NCI-H1694 treated with DMSO at 0.1 percent for 48 hours (cell line): Measurements from ENCODE around the gene CLHC1.
"Not testable (repeated sequence)": the region's sequence is repeated elsewhere in the genome, so short reads cannot be mapped to it uniquely, and the experiment has no call there.

Source experiments
- DNase-seq: peaks from one replicate; lab custom pipeline; 2025; lab: John Stamatoyannopoulos, UW

Gene CLHC1

GRCh38 chr2:55152475-55153412 is 79.3 kb downstream of the CLHC1 start:
- DNase-seq: no peak

DNA sequence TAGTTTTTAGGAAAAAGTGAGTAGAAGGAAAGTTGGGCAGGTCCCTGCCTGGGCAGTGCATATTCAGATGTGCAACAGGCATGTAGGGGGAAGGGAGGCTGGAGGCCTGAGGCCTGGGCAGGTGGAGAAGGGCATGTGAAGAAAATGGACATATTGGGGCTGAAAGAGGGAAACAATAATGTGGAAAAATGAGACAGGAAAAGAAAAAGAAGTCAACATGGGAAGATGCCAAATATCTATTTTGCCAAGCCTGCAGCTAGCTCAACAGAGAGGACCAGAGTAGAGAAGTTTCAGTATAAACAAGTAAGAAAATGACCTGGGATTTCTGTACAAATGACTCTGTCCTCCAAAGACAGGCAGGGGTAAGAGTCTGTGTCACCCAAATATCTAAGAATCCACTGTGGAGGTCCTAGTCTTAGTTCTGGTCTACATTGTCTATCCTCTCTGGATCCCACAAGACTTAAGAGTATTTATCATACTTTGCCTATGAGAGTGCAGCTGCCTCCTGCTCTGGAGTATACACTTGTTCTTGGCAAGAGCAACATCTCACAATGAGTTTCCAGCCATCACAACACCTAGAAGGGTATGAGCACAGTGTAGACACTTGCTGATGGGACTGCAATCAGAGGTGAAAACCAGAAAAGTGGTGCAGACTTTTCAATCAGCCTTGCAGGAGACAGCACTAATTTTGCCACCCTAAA is 80.2 kb downstream of the CLHC1 start:
- no peak for DNase-seq

- no peak for DNase-seq
These were observed 81.3 kb downstream of the CLHC1 start for GRCh38 chr2:55150834-55151233.

DNA sequence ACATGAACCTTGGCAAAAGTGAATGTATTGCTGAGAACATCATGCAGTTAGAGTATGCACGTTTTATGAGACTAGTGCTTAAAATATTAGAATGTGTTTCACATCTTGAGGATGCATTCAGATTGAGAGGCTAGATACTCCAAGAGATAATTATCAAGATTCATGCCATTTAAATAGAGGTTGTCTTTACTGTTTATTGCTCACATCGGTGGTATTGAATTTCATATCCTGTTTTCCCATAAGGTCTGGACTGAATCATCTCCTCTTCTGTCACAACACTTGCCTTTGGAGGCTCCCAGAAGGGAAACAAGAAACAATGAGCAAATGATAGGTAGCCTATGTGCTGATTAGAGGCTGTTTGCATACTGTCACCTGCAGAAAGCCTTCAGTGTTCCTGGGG is 83.8 kb downstream of the CLHC1 start:
- DNase-seq: no peak

DNA sequence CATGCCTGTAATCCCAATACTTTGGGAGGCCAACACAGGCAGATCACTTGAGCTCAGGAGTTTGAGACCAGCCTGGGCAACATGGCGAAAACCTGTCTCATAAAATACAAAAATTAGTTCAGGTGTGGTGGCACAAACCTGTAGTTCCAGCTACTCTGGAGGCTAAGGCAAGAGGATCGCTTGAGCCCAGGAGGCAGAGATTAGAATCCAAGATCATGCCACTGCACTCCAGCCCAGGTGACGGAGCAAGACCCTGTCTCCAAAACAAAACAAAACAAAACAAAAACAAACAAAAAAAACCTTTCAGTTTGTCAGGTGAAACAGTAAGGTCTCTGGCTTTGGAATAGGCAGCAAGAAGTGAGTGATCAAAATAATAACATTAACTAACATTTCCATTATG is 84.6 kb downstream of the CLHC1 start:
- no peak for DNase-seq

DNA sequence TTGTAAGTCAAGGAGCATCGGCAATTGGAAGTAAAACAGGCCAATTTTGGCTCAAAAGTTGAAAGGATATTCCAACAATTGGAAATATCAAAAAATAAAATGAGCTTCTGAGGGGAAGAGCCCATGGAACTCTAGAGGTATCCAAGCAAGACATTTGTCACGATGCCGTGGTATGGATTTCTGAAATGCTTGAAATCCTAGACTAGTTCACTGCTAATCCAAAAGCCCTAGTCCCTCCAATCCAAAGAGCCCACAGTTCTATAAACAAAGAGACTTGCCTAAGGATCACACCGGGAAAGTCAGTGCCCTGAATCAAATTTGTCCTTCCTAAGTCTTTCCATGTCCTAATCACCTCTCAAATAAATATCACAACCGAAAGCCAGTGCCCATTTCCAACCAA is 85.1 kb downstream of the CLHC1 start:
- no peak for DNase-seq

DNA sequence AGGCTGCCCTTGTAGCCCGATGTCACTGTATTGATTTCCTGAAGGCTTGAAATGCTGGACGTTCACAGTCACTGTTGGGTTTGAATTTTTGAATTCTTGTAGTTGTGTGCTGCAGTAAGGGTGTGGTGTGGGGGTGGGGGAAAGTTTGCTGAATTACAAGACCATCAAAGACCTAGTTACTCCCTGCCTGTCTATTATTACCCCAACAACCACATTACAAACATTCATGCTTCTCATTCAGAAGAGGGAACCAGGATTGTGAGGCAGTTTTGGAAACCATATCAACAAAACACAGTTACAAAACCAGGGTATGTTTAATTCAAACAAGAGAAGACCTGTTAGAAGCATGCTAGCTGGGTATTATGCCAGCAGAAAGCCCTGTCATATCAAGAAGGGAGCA is 85.8 kb downstream of the CLHC1 start:
- no peak for DNase-seq

DNA sequence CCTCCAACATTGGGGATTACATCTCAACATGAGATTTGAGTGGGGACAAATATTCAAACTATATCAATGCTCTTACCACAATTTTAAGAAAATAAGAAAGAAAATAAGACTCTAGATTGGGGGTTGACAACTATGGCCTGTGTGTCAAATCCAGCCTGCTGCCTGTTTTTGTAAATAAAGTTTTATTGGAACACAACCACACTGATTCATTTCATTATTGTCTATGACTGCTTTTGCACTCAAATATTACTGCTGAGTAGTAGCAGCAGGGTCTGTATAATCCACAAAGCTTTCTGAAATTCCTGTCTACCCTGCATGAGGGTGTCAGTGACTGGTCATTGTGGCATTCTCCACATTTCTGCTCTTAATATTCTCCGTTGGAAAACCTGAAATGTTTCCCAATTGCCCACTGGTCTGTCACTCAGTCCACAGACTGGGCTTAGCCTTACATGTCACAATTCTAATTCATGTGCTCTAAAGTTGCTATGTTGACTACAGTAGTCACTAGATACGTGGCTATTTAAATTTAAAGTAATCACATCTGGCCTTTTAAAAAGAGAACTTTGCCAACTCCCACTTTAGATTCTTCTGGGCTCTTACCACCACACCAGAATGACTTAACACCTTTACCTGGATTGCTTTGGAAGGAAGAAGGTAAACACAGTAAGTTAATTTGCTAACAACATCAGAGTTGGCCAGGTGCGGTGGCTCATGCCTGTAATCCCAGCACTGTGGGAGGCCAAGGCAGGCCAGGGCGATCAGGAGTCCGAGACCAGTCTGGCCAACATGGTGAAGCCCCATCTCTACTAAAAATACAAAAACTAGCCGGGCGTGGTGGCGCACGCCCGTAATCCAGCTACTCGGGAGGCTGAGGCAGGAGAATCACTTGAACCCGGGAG is 86.9 kb downstream of the CLHC1 start:
- DNase-seq: no peak

DNA sequence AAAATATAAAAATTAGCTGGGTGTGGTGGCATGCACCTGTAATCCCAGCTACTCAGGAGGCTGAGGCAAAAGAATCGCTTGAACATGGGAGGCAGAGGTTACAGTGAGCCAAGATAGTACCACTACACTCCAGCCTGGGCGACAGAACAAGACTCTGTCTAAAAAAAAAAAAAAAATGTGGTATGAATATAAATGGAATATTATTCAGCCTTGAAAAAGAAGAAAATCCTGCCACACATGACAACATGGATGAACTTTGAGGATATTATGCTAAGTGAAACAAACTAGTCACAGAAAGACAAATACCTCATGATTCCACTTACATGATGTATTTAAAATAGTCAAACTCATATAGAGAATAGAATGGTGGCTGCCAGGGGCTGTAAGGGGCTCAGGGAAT is 88.4 kb downstream of the CLHC1 start:
- DNase-seq: not testable (repeated sequence)

DNA sequence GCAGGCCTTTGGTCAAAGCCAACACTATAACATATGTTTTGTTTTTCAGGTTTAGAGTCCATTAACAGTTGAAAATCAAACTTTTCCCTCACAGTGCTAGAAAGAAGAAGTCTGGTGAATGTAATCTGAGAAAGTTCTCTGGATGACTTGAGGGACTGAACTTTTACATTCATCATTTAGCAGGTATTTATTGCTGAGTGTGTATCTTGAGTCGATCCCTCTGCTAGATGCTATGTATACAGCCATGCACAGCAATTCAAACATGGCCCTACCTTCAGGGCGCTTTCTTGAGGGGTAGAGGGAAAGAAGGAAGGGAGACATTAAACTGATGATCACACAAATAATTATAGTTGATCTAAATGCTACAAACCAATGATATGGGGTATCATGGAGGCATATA is 89.6 kb downstream of the CLHC1 start:
- no peak for DNase-seq

DNA sequence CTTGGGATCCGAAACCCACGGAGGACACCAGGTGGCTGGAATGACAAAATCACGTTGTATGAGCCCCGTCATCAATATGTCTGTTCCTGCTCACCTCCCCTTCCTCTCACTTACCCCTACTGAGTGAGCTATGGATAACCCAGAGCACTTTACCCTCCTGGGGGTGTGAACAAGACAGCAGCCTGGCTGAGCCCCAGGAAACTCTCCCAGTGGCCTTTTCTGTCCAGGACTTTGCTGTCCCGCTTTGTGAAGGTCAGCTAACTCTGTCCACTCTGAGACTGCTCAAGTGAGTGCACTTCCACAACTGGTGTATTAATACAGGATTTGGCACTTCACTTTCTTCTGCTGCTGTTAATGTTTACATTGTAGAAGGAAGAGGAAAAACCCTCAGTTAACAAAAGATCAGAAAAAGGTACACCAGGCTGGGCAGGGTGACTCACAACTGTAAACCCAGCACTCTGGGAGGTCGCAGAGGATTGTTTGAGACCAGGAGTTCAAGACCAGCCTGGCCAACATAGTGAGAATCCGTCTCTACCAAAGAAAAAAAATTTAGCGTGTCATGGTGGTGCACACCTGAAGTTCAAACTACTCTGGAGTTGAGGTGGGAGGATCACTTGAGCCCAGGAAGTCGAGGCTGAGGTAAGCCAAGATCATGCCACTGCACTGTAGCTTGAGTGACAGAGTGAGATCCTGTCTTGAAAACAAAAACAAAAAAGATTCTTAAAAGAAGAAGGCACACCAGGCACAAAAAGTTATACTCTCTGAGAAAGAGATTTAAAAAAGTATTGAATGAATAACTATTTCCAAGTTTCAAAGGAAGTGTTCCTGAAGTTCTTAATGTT is 90.3 kb downstream of the CLHC1 start:
- no peak for DNase-seq

DNA sequence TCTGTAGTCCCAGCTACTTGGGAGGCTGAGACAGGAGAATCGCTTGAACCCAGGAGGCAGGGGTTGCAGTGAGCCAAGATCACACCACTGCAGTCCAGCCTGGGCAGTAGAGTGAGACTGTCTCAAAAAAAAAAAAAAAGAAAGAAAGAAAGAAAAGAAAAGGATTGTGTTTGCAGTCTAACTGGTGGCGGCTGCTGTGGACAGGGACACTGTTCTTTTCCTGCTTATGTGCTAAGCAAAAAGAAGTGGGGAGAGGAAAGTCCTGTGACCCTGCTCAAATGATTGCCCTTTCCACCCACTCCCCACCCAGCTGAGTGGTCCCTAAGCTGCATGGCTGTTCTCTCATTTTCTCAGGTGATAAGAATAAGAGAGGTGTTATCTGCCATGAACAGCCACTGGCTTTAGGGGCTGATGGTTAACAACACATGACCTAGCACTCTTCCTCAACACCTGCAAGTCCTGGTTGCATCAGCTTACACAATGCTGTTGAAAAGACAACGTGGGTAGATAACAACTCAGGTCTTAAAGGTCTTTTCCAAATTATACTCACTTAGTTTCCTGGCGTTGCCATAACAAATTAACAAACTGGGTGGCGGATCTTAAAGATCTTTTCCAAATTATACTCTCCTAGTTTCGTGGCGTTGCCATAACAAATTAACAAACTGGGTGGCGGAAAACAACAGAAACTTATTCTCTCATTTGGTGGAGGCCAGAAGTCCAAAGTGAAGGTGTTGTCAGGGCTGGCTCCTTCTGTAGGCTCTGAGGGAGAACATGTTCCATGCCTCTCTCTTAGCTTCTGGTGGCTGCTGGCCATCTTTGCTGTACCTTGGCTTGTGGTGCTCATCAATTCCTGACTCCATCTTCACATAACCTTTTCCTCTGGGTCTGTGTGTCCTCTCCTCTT is 91.5 kb downstream of the CLHC1 start:
- DNase-seq: no peak

DNA sequence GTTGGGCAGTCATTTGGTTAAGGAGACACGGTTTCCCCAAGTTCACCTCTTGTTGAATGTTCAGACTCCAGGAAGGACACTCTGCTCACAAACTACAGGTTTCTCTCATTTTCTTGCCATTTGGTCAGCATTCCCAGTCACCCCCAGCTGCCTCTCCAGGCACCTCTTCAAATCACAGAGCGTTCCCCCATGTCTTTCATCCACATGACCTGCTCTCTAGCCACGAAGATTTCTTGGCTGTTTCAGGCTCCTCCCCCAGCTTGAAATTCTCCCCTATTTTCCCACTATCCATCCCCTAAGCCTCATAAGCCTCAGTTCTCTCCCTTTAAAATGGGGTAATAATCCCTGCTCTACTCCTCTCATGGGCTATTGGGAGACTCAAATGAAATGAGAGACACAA is 92.8 kb downstream of the CLHC1 start:
- DNase-seq: no peak

DNA sequence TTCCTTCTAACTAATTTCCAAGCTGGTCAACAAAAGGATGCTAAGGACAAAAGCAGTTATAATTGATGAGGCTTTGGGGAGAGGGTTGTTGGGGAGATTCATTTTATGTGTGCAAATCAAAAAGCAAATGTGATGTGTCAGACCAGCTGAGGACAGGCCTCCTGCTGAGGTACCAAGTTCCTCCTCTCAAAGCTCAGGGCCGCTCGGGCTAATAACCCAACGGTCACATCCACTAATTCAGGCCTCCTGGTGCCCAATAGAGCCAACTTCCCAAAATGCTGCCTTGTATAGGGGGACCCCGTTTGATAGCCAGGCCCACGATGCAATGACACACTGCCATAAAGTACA is 93.2 kb downstream of the CLHC1 start:
- DNase-seq: no peak

DNA sequence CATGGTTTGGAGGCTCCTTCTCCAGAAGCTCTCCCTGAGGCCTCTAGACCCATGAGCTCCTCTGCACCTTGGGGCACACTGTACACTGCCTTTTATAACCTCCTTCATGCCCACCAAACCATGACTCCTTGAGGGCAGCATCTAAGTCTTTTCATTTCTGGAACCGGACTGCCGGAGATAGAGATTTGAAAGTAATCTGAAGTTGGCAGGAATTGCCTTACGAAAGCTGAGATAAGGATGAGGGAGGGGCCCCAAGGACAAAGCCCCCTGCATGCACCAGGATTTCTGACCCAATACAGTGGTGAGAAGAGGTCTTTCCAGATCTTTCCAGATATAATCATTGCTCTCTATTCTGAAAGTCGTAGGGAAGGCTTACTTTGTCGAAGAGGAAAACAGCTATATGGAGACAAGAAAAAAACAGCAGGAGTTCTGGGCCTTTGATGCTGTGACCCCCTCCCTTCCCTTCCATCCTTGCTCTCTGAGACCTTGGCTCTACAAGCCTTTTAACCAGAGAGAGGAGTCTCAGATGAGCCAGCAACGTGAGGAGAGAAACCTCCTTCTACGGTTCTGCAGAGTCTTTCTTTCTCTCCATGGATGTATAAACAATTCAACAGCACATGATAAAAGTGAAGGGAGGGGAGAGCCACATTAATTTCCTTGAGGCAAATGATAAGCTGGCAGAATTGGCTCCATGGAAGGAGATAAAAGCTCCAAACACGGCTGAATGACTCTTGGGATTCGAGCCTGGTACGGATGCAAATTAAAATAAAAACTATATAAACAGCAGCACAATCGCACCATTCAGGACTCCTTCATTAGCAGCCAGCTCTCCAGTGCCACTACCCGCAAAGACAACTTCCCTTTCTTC is 93.8 kb downstream of the CLHC1 start:
- DNase-seq: no peak

DNA sequence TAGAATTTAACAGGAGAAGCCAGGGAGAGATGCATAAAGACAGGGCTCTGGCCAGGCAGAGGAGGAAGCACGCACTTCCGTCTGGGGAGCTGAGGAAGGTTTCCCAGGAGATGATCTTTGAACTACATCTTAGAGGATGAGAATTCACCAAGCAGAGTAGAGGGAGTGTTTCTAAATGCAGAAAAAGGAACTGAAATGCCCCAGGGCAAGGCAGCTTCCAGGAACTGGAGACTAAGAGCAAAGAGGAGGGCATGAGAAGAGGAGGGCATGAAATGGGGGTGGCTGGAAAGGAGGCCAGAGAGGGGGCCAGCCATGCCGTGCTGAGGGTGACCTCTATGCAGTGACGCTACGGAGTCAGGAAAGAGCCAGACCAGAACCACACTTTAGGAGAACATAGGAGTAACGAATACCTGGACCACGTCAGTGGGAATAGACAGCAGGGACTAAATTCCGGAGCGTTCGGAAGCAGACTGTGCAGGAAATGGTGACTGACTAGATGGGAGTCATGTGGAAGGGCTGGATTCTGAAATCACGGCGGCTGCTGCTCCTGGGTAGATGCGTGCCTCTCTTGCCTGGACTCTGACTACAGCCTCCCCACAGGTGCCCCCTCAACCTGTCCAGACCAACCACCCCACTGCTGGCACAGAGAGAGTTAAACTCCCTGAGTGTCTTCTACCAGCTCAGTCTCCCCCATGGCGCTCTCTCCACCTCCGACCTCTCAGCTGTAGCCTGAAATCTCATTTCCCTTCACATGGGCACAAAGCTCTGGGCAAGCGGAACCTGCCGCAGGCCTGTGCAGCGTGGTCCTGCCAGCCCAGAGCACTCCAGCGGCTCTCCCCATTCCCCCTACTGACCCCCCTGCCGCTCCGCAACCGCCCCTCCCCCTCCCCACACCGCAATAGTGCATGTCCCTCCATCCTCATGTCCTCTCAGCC is 94.8 kb downstream of the CLHC1 start:
- no peak for DNase-seq

DNA sequence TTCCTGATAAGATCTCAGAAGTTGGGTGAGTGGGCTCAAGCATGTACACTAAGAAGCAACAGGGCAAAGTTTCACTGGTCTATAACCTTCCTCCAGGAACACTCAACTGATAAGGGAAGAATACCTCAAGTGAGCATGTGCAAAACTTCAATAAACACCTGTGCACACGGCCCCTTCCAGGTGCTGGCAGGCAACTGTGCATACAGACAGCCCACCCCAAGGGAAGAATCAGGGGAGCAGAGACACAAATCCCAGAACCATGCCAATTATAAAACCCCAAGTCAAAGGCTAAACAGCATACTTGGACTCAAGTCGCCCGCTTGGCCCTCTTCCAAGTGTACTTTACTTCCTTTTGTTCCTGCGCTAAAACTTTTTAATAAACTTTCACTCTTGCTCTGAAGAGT is 96.0 kb downstream of the CLHC1 start:
- no peak for DNase-seq

DNA sequence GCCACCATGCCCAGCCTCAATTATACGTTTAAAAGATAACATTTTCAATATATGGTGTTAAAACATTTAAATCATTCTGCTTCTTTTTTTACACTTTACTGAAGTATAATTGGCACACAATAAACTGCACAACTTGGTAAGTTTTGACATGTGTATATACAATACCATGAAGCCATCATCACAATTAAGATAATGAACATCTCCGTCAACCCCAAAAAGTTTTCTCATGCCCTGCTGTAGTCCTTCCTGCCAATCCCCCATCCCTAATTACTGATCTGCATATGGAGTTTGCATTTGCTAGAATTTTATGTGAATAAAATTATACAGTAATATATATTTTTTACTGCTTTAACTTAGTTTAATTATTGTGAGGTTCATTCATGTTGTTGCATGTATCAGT is 96.6 kb downstream of the CLHC1 start:
- no peak for DNase-seq
